ENCODE measurements around the gene CUL1.

GRCh38 chr7:148761499-148762278 is 63.0 kb downstream of the CUL1 start:
- no peak for TF ChIP-seq CTCF (IDR thresholded peaks at IDR 0.05)
- TF ChIP-seq POLR2A (IDR thresholded peaks at IDR 0.05): no peak
